ENCODE results near the gene FLYWCH2.

DNA sequence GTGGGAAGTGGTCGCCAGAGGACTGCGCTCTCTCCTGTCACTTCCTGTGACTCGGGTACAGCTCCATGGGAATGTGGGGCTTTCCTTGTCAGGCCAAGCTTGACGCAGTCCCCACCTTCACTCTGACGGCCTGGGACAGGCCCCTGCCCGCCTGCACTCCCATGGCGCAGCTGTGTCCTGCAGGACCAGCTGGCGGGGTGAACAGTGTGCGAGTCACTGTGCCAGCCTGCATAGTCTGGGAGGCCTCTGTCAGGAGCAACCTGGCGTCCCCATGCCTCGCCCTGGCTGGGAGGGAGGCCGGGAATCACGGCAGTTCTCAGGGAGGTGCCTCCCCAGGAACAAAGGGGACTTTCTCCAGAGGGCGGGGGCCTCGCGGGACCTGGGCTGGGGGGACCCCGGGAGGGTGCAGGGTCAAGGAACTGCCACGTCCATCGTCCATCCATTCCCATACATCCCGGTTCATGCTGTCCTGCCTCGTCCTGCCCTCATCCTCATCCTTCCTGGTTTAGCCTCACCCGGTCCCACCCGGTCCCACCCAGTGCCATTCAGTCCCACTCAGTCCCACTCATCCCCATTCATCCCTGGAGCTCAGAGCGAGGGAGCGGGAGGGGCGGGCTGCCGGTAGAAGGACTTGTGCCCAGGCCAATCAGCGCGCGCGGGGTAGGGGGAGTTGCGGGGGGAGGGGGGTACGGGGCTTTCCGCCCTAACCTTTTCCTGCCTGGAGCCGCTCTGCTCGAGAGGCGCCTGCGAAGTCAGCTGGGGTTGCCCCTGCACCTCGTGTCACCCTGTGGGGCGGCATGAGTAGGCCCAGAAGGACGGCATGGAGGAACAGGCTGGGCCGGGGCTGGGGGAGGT, 42.1 kb downstream of the FLYWCH2 start:
- TF ChIP-seq, protein P1, sequence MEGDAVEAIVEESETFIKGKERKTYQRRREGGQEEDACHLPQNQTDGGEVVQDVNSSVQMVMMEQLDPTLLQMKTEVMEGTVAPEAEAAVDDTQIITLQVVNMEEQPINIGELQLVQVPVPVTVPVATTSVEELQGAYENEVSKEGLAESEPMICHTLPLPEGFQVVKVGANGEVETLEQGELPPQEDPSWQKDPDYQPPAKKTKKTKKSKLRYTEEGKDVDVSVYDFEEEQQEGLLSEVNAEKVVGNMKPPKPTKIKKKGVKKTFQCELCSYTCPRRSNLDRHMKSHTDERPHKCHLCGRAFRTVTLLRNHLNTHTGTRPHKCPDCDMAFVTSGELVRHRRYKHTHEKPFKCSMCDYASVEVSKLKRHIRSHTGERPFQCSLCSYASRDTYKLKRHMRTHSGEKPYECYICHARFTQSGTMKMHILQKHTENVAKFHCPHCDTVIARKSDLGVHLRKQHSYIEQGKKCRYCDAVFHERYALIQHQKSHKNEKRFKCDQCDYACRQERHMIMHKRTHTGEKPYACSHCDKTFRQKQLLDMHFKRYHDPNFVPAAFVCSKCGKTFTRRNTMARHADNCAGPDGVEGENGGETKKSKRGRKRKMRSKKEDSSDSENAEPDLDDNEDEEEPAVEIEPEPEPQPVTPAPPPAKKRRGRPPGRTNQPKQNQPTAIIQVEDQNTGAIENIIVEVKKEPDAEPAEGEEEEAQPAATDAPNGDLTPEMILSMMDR (IDR thresholded peaks at IDR 0.05), result no peak
- TF ChIP-seq POLR2AphosphoS5 (IDR thresholded peaks at IDR 0.05) (peak; percentile 15), POLR2A (IDR thresholded peaks at IDR 0.05) (no peak)

Data from prostate gland (tissue), 2 donors.